Activated naive CD4-positive, alpha-beta T cell treated with anti-CD3 and anti-CD28 coated beads for 36 hours (primary cell): ENCODE data around the gene NUP188. TPM values are rescaled to one million over a fixed set of nuclear protein-coding genes. Genes with fewer than 3 reads are reported as not detected.
A peak's percentile ranks its signal among the peaks of the same experiment; 100 is the strongest.
"Not testable (repeated sequence)": the region's sequence is repeated elsewhere in the genome, so short reads cannot be mapped to it uniquely, and the experiment has no call there.

ENCODE experiments used
- CTCF ChIA-PET: fragments of 350-600 bp; sonication (Branson Sonifier 250); formaldehyde crosslinking; loops from one replicate; lab custom pipeline; 2021; ENCODE audit warnings: antibody characterized with exemption; lab: Charles Lee
- DNase-seq: peaks from one replicate; pipeline ENCODE4 v3.0.0-alpha.2; 2020
- H3K27ac Mint-ChIP-seq: one replicate; pipeline ENCODE4 v1.8.0; 2021; ENCODE audit warnings: mild to moderate bottlenecking, mixed read lengths
- H3K27me3 Mint-ChIP-seq: one replicate; pipeline ENCODE4 v1.8.0; 2021; ENCODE audit warnings: low read depth, mixed read lengths
- H3K36me3 Mint-ChIP-seq: one replicate; pipeline ENCODE4 v1.8.0; 2021; ENCODE audit warnings: low read depth, mixed read lengths
- H3K4me1 Mint-ChIP-seq: one replicate; pipeline ENCODE4 v1.8.0; 2021; ENCODE audit warnings: low read depth, mixed read lengths
- H3K4me3 Mint-ChIP-seq: one replicate; pipeline ENCODE4 v1.8.0; 2021; ENCODE audit warnings: mild to moderate bottlenecking, moderate library complexity, mixed read lengths
- H3K9me3 Mint-ChIP-seq: one replicate; pipeline ENCODE4 v1.8.0; 2021; ENCODE audit warnings: mixed read lengths
- intact Hi-C: fragments of 100-400 bp; cut with micrococcal nuclease; formaldehyde crosslinking; loops from one replicate; pipeline ENCODE4 v1.15.1; 2023
- total RNA-seq, 2 experiments: library from RNA; stranded (reverse); gene quantifications; one replicate each; pipeline ENCODE4 v1.2.3, GENCODE V29; 2021

Gene NUP188
- total RNA-seq, 2 experiments from 2014 or later: 101 to 112 TPM

DNA sequence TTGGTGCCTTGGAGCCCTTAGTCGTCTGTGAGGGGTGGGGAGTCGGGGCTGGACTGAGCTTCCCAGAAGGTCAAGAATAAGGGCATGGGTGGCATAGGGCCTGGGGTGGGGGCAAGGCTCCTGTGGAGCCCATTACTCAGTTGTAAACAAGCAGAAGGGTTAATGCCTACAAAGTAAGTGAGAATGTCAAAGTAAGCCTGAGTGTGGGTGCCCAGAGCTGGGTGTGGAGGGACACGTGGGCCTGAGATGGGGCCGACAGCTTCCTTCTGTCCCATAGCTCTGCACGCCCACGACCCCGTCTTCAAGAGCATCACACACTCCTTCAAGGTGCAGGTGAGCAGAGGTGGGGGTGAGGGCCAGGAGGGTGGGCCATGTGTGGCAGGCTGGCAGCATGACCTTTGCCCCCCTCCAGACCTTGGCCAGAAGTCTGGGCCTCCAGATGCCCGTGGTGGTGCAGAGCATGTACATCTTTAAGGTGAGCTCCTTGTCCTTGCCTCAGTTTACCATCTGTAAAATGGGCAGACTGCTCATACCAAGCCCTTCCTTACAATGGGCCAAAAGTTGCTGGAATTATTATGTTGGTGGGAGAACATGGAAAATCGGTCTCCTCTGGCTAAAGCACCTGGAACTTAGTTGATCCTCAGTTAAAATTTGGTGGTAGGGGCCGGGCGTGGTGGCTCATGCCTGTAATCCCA is 11.2 kb upstream of the NUP188 start:
- intact Hi-C loops: no loop called here
- H3K36me3 Mint-ChIP-seq: no peaks in the 10 kb centered on the region
- CTCF ChIA-PET: interaction anchor here (0.7 to 2.4 kb wide), 2 partner anchors 8 to 106 kb away, joined by 3 to 7 read pairs; no protein-coding TSS in a partner anchor
- H3K9me3 Mint-ChIP-seq: no peaks in the 10 kb centered on the region
- no peak overlapping the region for H3K4me3 Mint-ChIP-seq
- no peak overlapping the region for H3K27ac Mint-ChIP-seq
- no peaks in the 10 kb centered on the region for H3K4me1 Mint-ChIP-seq
- DNase-seq: no peak
- no peaks in the 10 kb centered on the region for H3K27me3 Mint-ChIP-seq

- Mint-ChIP-seq H3K4me3 (no peak overlapping the region), H3K27me3 (no peaks in the 10 kb centered on the region), H3K4me1 (no peaks in the 10 kb centered on the region), H3K27ac (no peak overlapping the region), H3K36me3 (no peaks in the 10 kb centered on the region), H3K9me3 (no peaks in the 10 kb centered on the region)
- CTCF ChIA-PET: interaction anchor here (2.4 kb wide), 1 partner anchor 9 kb away, joined by 7 read pairs; no protein-coding TSS in a partner anchor
- intact Hi-C loops: no loop called here
- DNase-seq: no peak
These were observed 10.0 kb upstream of the NUP188 start for GRCh38 chr9:128937310-128938165.

DNA sequence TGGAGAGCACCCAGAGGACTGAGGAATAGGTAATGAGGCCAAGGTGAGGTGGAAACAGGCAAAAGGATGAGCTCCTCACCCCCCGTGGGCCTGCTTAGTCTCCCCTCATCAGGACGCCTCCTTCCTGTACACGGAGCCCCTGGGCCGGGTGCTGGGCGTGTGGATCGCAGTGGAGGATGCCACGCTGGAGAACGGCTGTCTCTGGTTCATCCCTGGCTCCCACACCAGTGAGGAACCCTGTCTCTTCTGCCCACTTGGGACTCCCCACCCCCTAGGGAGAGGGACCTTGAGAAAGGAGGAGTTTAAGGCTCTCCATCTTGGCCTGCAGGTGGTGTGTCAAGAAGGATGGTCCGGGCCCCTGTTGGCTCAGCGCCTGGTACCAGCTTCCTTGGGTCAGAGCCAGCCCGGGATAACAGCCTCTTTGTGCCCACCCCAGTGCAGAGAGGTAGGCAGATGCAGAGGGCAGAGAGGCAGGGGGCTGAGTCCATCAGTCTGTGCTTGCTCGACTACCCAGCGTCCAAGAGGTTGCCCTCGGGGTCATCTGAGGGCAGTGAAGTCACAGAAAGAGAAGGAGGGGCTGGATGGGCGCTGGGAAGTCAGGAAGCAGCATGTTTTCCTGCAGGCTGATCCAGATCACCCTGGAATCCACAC is 7.1 kb upstream of the NUP188 start:
- H3K27ac Mint-ChIP-seq: no peak overlapping the region
- no peak overlapping the region for H3K4me3 Mint-ChIP-seq
- no peaks in the 10 kb centered on the region for H3K27me3 Mint-ChIP-seq
- no peaks in the 10 kb centered on the region for H3K9me3 Mint-ChIP-seq
- no peaks in the 10 kb centered on the region for H3K36me3 Mint-ChIP-seq
- DNase-seq: no peak
- no peaks in the 10 kb centered on the region for H3K4me1 Mint-ChIP-seq
- CTCF ChIA-PET: no interaction called here
- intact Hi-C loops: no loop called here

GRCh38 chr9:128940946-128941755 is 6.3 kb upstream of the NUP188 start:
- DNase-seq: no peak

GRCh38 chr9:128943832-128944620 is 3.5 kb upstream of the NUP188 start:
- no peak for DNase-seq
- Mint-ChIP-seq H3K4me3 (no peak overlapping the region), H3K27me3 (no peaks in the 10 kb centered on the region), H3K27ac (no peak overlapping the region), H3K9me3 (no peaks in the 10 kb centered on the region), H3K4me1 (peaks cover 23% of the 10 kb centered on the region), H3K36me3 (peaks cover 11% of the 10 kb centered on the region)
- intact Hi-C loops: no loop called here
- CTCF ChIA-PET: no interaction called here

More at GRCh38 chr9:128940946-128941755, 6.3 kb upstream of the NUP188 start:
- CTCF ChIA-PET: interaction anchor here (1.0 kb wide), 1 partner anchor 123 kb away, joined by 3 read pairs; the partner anchor contains the start of gene ENDOG
- H3K27ac Mint-ChIP-seq: no peak overlapping the region
- no peaks in the 10 kb centered on the region for H3K27me3 Mint-ChIP-seq
- intact Hi-C loops: no loop called here
- no peak overlapping the region for H3K4me3 Mint-ChIP-seq
- no peaks in the 10 kb centered on the region for H3K9me3 Mint-ChIP-seq
- H3K36me3 Mint-ChIP-seq: peaks cover 5% of the 10 kb centered on the region
- peaks cover 8% of the 10 kb centered on the region for H3K4me1 Mint-ChIP-seq

GRCh38 chr9:128944966-128945365 is 2.5 kb upstream of the NUP188 start:
- H3K27ac Mint-ChIP-seq, DNase-seq, H3K4me3 Mint-ChIP-seq, H3K9me3 Mint-ChIP-seq, H3K27me3 Mint-ChIP-seq: not testable (repeated sequence)
- CTCF ChIA-PET: interaction anchor here (0.7 kb wide), 2 partner anchors 43 to 90 kb away, joined by 3 read pairs; no protein-coding TSS in a partner anchor
- intact Hi-C loops: loop anchor here (5.0 kb wide), 1 partner anchor 92 kb away; the partner anchor contains the start of gene MIGA2
- Mint-ChIP-seq H3K36me3 (peaks cover 15% of the 10 kb centered on the region), H3K4me1 (peaks cover 23% of the 10 kb centered on the region)

GRCh38 chr9:128945798-128946501 is 1.5 kb upstream of the NUP188 start:
- peaks cover 18% of the 10 kb centered on the region for H3K36me3 Mint-ChIP-seq
- CTCF ChIA-PET: interaction anchor here (0.6 to 0.8 kb wide), 2 partner anchors 129 to 526 kb away, joined by 3 read pairs; no protein-coding TSS in a partner anchor
- H3K27me3 Mint-ChIP-seq: no peaks in the 10 kb centered on the region

DNA sequence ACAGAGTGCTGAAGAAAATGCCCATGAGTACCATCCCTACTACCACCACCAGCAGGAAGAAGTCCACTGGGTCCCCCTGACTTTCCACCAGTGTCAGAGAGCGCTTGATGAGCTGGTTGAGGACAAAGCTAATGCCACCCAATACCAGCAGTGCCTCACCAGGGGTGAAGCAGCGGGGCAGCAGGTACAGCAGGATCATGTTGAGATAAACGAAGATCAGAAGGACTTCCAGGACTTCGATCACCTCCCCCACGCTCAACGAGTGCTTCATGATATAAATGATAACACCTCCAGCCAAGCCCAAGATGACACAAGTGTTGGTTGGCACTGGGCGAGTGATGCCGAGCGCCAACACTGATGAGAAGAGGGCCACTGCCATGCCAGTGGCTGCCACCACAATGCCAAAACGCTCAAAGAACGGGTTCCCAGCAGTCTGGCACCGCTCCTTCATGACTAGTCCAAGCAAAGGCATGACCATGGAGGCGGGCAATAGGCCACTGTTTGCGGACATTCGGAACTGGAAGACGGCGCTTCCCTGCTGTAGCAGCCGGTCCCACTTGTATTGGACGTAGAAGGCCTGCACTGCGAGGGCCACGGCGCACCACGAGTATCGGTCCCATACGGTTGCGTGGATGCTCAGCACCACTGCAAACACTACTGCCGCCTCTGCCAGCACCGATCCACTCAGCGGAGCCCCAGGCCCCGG is 775 bp upstream of the NUP188 start:
- peak; percentile 21 for DNase-seq
- Mint-ChIP-seq H3K4me1 (peaks cover 32% of the 10 kb centered on the region), H3K27me3 (no peaks in the 10 kb centered on the region), H3K27ac (peak overlapping the region; percentile 94), H3K4me3 (peak overlapping the region; percentile 97), H3K9me3 (no peaks in the 10 kb centered on the region), H3K36me3 (peaks cover 23% of the 10 kb centered on the region)
- intact Hi-C loops: loop anchor here (1.0 to 5.0 kb wide), 5 partner anchors 65 to 257 kb away; partner anchors contain the start of genes DOLPP1, KYAT1, MIGA2 and SET
- CTCF ChIA-PET: interaction anchor here (0.6 to 0.8 kb wide), 2 partner anchors 130 to 527 kb away, joined by 3 read pairs; no protein-coding TSS in a partner anchor

More at GRCh38 chr9:128945798-128946501, 1.5 kb upstream of the NUP188 start:
- intact Hi-C loops: loop anchor here (2.0 to 5.0 kb wide), 2 partner anchors 91 to 135 kb away; partner anchors contain the start of genes DOLPP1 and MIGA2
- H3K4me3 Mint-ChIP-seq: peak overlapping the region; percentile 97
- no peaks in the 10 kb centered on the region for H3K9me3 Mint-ChIP-seq
- no peak for DNase-seq
- peaks cover 27% of the 10 kb centered on the region for H3K4me1 Mint-ChIP-seq
- H3K27ac Mint-ChIP-seq: no peak overlapping the region

DNA sequence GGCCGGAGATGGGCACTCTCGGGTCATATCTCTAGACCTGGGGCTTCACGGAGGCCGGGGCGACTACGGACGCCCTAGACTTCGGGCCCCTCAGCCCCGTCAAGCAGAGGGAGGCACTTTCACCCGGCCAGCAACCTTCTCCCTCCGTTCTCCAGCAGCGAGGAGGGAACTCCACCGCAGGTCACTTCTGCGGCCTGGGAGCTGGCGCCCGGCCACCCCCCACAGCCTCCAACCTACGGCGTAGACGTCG is 297 bp upstream of the NUP188 start:
- peak overlapping the region; percentile 97 for H3K4me3 Mint-ChIP-seq
- H3K27ac Mint-ChIP-seq: peak overlapping the region; percentile 94
- CTCF ChIA-PET: no interaction called here
- no peaks in the 10 kb centered on the region for H3K9me3 Mint-ChIP-seq
- H3K36me3 Mint-ChIP-seq: peaks cover 24% of the 10 kb centered on the region
- peaks cover 32% of the 10 kb centered on the region for H3K4me1 Mint-ChIP-seq
- DNase-seq: no peak
- H3K27me3 Mint-ChIP-seq: no peaks in the 10 kb centered on the region
- intact Hi-C loops: loop anchor here (1.0 to 5.0 kb wide), 5 partner anchors 66 to 258 kb away; partner anchors contain the start of genes DOLPP1, KYAT1, MIGA2 and SET

DNA sequence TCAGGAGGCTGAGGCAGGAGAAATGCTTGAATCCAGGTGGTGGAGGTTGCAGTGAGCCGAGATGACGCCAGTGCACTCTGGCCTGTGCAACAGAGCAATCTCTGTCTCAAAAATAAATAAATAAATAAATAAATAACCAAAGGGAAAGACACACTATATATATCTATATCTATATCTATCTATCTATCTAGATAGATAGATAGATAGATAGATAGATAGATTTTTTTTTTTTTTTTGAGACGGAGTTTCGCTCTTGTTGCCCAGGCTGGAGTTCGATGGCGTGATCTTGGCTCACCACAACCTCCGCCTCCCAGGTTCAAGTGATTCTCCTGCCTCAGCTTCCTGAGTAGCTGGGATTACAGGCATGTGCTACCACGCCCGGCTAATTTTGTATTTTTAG is 13.9 kb downstream of the NUP188 start:
- H3K27me3 Mint-ChIP-seq, intact Hi-C loops, CTCF ChIA-PET, DNase-seq, H3K9me3 Mint-ChIP-seq, H3K4me3 Mint-ChIP-seq, H3K4me1 Mint-ChIP-seq, H3K27ac Mint-ChIP-seq: not testable (repeated sequence)
- H3K36me3 Mint-ChIP-seq: peaks cover 30% of the 10 kb centered on the region
